Gastroesophageal sphincter (tissue), 3 donors: Measurements from ENCODE around the gene METRN.

Experiments
- CTCF ChIP-seq, 4 experiments: fragments of 200-600 bp in 2 of 4; fragments of 450-650 bp in 2 of 4; sonication (generic) in 1 of 4; IDR thresholded peaks; one replicate each; pipeline ENCODE4 v1.5.1; 2017 to 2019; ENCODE audit warnings: antibody characterized with exemption in 4 of 4, mild to moderate bottlenecking in 2 of 4, moderate library complexity in 2 of 4
- POLR2A ChIP-seq, 2 donors: fragments of 450-650 bp; IDR thresholded peaks; one replicate each; pipeline ENCODE4 v1.6.1; 2017; ENCODE audit warnings: antibody characterized with exemption in 2 of 2, mild to moderate bottlenecking in 2 of 2, moderate library complexity in 1 of 2
- POLR2AphosphoS5 ChIP-seq: sonication (generic); formaldehyde crosslinking; IDR thresholded peaks from one replicate; pipeline ENCODE4 v1.6.1; 2017; ENCODE audit warnings: antibody characterized with exemption

DNA sequence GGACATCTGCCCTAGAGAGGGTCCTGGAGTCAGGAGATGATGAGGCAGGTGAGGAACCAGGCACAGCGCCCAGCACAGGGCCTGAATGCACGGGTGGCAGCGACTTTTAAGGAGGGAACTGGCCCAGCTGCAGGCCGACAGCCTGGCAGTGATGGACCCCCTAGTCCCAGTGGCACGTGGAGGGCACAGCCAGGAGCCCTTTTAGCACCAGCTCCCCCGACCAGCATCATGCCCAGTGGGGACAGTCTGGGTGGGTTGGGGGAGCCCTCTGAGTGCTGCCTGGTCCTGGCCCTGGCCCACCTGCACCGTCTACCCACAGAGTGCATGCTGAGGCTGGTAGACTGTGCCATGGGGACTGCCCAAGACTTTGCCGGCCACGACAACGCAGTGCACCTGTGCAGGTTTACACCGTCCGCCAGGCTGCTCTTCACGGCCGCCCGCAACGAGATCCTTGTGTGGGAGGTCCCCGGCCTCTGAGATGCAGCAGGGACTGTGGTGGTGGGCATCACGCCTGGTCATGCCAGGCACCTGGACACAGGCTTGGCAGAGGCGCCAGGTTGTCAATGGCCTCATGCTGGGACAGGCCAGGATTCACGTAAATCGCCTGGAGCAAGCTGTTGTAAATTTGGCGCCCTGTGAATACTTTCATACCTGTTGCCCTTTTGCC is 47.7 kb upstream of the METRN start:
- TF ChIP-seq CTCF (IDR thresholded peaks at IDR 0.05) = no peak
- TF ChIP-seq POLR2AphosphoS5 = no peak
- no peak for TF ChIP-seq POLR2A (IDR thresholded peaks at IDR 0.05)
